Hematopoietic multipotent progenitor cell treated with erythropoietin and hydrocortisone succinate and interleukin-3 and kit ligand, for 15 days (in vitro differentiated cells): Measurements from ENCODE around the gene CC2D2A.

Experiments used
- DNase-seq: peaks from one replicate; pipeline ENCODE4 v3.0.0-alpha.2; 2015; ENCODE audit warnings: low spot score

Gene CC2D2A

DNA sequence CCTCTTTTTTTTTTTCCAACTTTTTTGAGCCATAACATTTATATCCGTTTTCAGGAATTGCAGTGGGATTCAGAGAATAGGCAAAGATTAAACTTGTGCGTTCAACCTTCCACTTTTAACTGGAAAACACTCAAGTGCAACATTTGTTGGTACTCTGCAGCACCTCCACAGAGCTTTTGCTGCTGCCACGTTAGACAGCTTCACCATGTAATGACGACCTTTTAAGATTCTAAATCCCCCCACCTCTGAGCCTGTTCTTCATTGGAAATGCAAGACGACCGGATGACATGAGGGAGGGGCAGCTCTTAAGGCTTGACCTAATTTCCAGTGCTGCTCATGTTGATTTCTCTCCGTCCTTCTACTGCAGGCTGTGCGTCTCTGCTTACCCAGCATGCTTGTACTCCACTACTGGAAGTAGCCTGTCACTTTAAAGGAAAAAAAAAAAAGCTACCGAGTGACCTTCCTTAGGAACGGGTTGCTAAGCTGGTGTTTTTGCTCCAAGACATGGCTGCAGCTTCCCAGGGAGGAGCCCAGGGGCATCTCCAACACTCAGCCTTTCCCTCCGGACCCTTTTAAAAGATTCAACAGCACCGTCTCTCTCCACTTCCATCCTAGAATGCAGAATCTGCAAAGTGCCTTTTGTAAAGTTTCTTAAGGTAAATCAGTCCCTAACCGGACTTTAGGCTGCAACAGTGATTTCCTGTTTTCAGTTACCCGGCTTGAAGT lies at the start of gene CC2D2A:
TSS of gene CC2D2A (plus strand) at position 481 of the 726 bp plus-strand sequence. CDS start 6,051 bp downstream, outside the sequence.
- no peak for DNase-seq

DNA sequence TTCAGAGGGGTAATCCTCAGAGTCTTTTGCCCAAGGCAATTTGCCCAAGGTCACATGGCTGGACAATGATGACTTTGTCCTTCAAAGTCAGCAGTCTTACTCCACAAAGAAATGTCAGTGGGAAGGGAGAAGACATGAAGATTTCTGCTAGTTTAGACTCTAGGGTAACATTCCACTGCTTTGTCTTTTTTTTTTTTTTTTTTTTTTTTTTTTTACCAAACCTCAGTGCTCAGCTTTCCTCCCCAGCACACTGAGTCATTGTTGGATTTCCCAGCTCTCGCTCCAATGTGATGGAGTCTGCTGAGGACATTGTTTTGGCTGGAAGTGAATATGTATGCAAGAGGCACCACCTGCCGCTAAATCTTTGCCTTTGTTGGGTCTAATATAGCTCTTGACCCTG lies 49.0 kb upstream of the CC2D2A start:
- DNase-seq, result no peak

- DNase-seq, result no peak
Measured at GRCh38 chr4:15423285-15423711, 46.4 kb upstream of the CC2D2A start.

GRCh38 chr4:15425520-15425919 lies 44.2 kb upstream of the CC2D2A start:
- DNase-seq, result no peak

DNA sequence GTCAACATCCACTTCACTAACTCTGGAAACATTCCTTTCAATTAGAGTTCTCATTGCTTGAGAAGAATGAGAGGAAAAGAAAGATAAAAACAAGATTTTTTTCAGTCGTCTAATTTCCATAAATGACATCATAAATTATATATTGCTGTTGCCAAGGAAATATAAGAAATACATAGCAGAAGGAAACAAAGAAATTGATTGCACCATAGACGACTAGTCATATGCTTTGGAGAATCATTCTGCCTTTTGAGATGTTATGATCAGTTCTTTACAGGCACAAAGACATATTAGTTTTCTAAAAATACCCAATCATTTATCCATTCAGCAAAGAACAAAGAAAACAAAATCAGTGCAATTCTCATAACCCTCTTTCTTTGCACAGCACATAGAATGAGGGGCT lies 42.5 kb upstream of the CC2D2A start:
- DNase-seq, result no peak

- no peak for DNase-seq
Measured at GRCh38 chr4:15427701-15428100, 42.0 kb upstream of the CC2D2A start, which contains the start of gene C1QTNF7. Gene C1QTNF7 (plus strand): TSS chr4:15428033. CDS start chr4:15435744, 7,711 bp downstream.

- DNase-seq, result no peak
Measured at GRCh38 chr4:15428611-15429010, 41.1 kb upstream of the CC2D2A start.

- no peak for DNase-seq
Measured at GRCh38 chr4:15434091-15434490, 35.6 kb upstream of the CC2D2A start.

- DNase-seq, result no peak
Measured at GRCh38 chr4:15434676-15435075, 35.0 kb upstream of the CC2D2A start.

- DNase-seq, result no peak
Measured at GRCh38 chr4:15436513-15436912, 33.2 kb upstream of the CC2D2A start.

GRCh38 chr4:15438939-15439524 lies 30.6 kb upstream of the CC2D2A start:
- no peak for DNase-seq

- DNase-seq, result no peak
Measured at GRCh38 chr4:15443371-15444160, 26.1 kb upstream of the CC2D2A start.

GRCh38 chr4:15444276-15444675 lies 25.4 kb upstream of the CC2D2A start:
- DNase-seq, result no peak

- no peak for DNase-seq
Measured at GRCh38 chr4:15444879-15445547, 24.7 kb upstream of the CC2D2A start.

- no peak for DNase-seq
Measured at GRCh38 chr4:15451181-15451865, 18.4 kb upstream of the CC2D2A start.

DNA sequence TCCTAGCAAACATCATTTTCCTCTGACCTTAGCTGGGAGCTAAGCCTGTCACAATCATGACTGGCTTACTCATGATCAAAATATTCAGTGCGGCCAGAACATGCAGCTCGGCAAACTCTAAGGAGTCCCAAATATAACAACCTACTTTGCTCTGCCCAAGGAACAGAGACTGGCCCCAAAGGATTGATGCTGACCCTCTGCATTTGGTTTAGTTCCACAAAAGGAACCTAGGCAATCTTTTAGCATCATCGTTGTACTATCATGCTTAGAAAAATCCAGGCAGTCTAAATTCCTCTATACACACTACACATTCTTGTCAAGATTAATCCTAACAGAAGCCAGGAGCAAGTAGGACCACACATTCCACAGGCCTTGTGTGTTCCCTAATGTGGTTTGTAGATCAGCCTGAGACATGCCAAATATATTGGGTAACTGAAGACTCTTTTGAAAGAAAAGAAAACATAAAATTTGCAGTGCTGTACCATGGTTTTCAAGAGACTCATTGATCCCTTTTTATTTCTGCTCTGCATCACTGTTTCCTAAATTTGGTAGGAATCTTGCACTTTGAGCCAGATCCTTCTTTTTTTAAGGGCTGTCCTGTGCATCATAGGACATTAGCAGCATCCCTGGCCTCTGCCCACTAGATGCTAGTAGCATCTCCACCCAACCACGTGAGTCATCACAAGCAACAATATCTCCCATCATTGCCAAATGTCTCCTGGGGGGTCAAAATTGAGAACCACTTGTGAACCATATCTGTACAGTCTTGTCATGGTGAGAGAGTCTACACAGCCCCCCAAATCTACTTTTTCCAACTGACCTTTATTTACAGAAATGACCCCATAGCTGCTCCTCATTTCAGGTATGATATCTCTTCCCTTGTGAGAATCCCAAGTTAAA lies 17.6 kb upstream of the CC2D2A start:
- no peak for DNase-seq

GRCh38 chr4:15455290-15455689 lies 14.4 kb upstream of the CC2D2A start:
- DNase-seq, result no peak

GRCh38 chr4:15457406-15458201 lies 12.1 kb upstream of the CC2D2A start:
- peak; percentile 20 for DNase-seq

- no peak for DNase-seq
Measured at GRCh38 chr4:15458616-15459015, 11.1 kb upstream of the CC2D2A start.

GRCh38 chr4:15459706-15460105 lies 10.0 kb upstream of the CC2D2A start:
- DNase-seq, result no peak
